HCT116 (cell line): ENCODE results near the gene GFPT2. TPM values are rescaled to one million over a fixed set of nuclear protein-coding genes. Genes with fewer than 3 reads are reported as not detected.

Source experiments
- ATAC-seq: fragments of 200-7000 bp; cut with Tn5 transposase; 2 replicates; pipeline ENCODE4 v1.9.1; 2020; ENCODE audit warnings: mild to moderate bottlenecking, moderate library complexity
- BruUV-seq: library from RNA; stranded (reverse); fragments of 400-500 nt; replicated peaks from 2 replicates; lab custom pipeline; 2021; lab: Mats Ljungman, UMichigan
- CTCF ChIA-PET: fragments of 300-600 bp; sonication (Branson Sonifier 250); formaldehyde crosslinking; loops from one replicate; lab custom pipeline; 2021; ENCODE audit warnings: antibody characterized with exemption; lab: Charles Lee
- POLR2A ChIA-PET: fragments of 300-600, 350-600 bp; sonication (Branson Sonifier 250); formaldehyde crosslinking; loops from one replicate; lab custom pipeline; 2021; ENCODE audit warnings: antibody characterized with exemption; lab: Charles Lee
- RAD21 ChIA-PET, 2 experiments: fragments of 300-600 bp; sonication (Branson Sonifier 250); formaldehyde crosslinking; loops; one replicate each; lab custom pipeline; 2023; ENCODE audit warnings: low total read pairs in 2 of 2; ENCODE audit not compliant: uncharacterized antibody in 2 of 2, unreplicated experiment in 2 of 2, low non-redundant PET in 1 of 2; lab: Charles Lee
- DNase-seq: peaks from one replicate; pipeline ENCODE4 v3.0.0-alpha.2; 2010; ENCODE audit warnings: low read depth, low spot score
- H2AFZ ChIP-seq: fragments of 200-600 bp; shearing (Covaris generic), sonication (generic); 2 replicates; pipeline ENCODE4 v1.6.1; 2017; ENCODE audit warnings: low read depth, mixed run types, mixed read lengths, antibody characterized with exemption, low read length; ENCODE audit not compliant: poor library complexity, severe bottlenecking
- H3K27ac ChIP-seq: 2 replicates; pipeline ENCODE4 v1.5.1; 2012; ENCODE audit warnings: low read depth, low read length
- H3K27me3 ChIP-seq: fragments of 200-600 bp; sonication (generic); 2 replicates; pipeline ENCODE4 v1.6.1; 2016; ENCODE audit warnings: mixed run types, low read length, mixed read lengths; ENCODE audit not compliant: insufficient read depth
- H3K36me3 ChIP-seq, 2 experiments: fragments of 200-500 bp in 1 of 2; fragments of 200-600 bp in 1 of 2; sonication (Bioruptor generic) in 1 of 2; sonication (generic) in 1 of 2; 2 replicates each; pipeline versions ENCODE4 v1.5.1 to v1.6.1; 2014 to 2016; ENCODE audit warnings: low read length in 2 of 2, inconsistent platforms in 1 of 2, mixed read lengths in 1 of 2, mixed run types in 1 of 2; ENCODE audit not compliant: insufficient read depth in 2 of 2, control insufficient read depth in 1 of 2
- H3K4me1 ChIP-seq, 2 experiments: fragments of 200-600 bp in 1 of 2; sonication (generic) in 1 of 2; 2 replicates each; pipeline versions ENCODE4 v1.5.1 to v1.6.1; 2012 to 2017; ENCODE audit warnings: low read length in 2 of 2, inconsistent platforms in 1 of 2, mild to moderate bottlenecking in 1 of 2, mixed read lengths in 1 of 2, mixed run types in 1 of 2, moderate library complexity in 1 of 2; ENCODE audit not compliant: insufficient read depth in 2 of 2, control insufficient read depth in 1 of 2
- H3K4me2 ChIP-seq: fragments of 200-600 bp; sonication (generic); 2 replicates; pipeline ENCODE4 v1.6.1; 2017; ENCODE audit warnings: mixed run types, low read length, mixed read lengths
- H3K4me3 ChIP-seq, 2 experiments: fragments of 200-600 bp in 1 of 2; sonication (generic) in 1 of 2; replicated peaks in 1 of 2; 2 replicates each; pipeline ENCODE4 v1.5.1; 2011 to 2016; ENCODE audit warnings: low read length in 2 of 2, control low read depth in 1 of 2, low read depth in 1 of 2, mild to moderate bottlenecking in 1 of 2, mixed read lengths in 1 of 2, mixed run types in 1 of 2
- H3K79me2 ChIP-seq: fragments of 200-600 bp; sonication (generic); 2 replicates; pipeline ENCODE4 v1.6.1; 2017; ENCODE audit warnings: mild to moderate bottlenecking, mixed run types, low read length, moderate library complexity, mixed read lengths; ENCODE audit not compliant: insufficient read depth
- H3K9ac ChIP-seq: fragments of 200-600 bp; sonication (generic); 2 replicates; pipeline ENCODE4 v1.6.1; 2016; ENCODE audit warnings: low read length, mixed read lengths
- H3K9me2 ChIP-seq: fragments of 200-600 bp; sonication (generic), shearing (Covaris generic); 2 replicates; pipeline ENCODE4 v1.6.1; 2017; ENCODE audit warnings: mixed run types, mild to moderate bottlenecking, moderate library complexity; ENCODE audit not compliant: insufficient read depth
- H3K9me3 ChIP-seq, 2 experiments: fragments of 200-500 bp in 1 of 2; fragments of 200-600 bp in 1 of 2; sonication (Bioruptor generic) in 1 of 2; sonication (generic) in 1 of 2; 2 replicates each; pipeline ENCODE4 v1.6.1; 2014 to 2017; ENCODE audit warnings: low read length in 2 of 2, mixed read lengths in 2 of 2, inconsistent platforms in 1 of 2, low read depth in 1 of 2, mild to moderate bottlenecking in 1 of 2, mixed run types in 1 of 2, moderate library complexity in 1 of 2; ENCODE audit not compliant: control insufficient read depth in 1 of 2, insufficient read depth in 1 of 2
- H4K20me1 ChIP-seq: fragments of 200-600 bp; sonication (generic), shearing (Covaris generic); 2 replicates; pipeline ENCODE4 v1.6.1; 2017; ENCODE audit warnings: mixed run types, mild to moderate bottlenecking, moderate library complexity; ENCODE audit not compliant: insufficient read depth
- CBX3 ChIP-seq: IDR thresholded peaks from 2 replicates; pipeline ENCODE4 v1.6.1; 2012; ENCODE audit warnings: low read depth
- ELF1 ChIP-seq: IDR thresholded peaks from 2 replicates; pipeline ENCODE4 v1.6.1; 2012; ENCODE audit warnings: low read depth, borderline replicate concordance
- FOSL1 ChIP-seq: IDR thresholded peaks from 2 replicates; pipeline ENCODE4 v1.6.1; 2012; ENCODE audit warnings: low read depth
- MAX ChIP-seq: IDR thresholded peaks from 2 replicates; pipeline ENCODE4 v1.6.1; 2012
- POLR2A ChIP-seq: IDR thresholded peaks from 2 replicates; pipeline ENCODE4 v1.7.0; 2011; ENCODE audit warnings: borderline replicate concordance; ENCODE audit not compliant: insufficient read depth, insufficient read length; ENCODE audit errors: extremely low read depth
- POLR2AphosphoS5 ChIP-seq: IDR thresholded peaks from 2 replicates; pipeline ENCODE4 v1.6.1; 2011; ENCODE audit warnings: mild to moderate bottlenecking, low read depth, low read length, moderate library complexity
- RAD21 ChIP-seq: IDR thresholded peaks from 2 replicates; pipeline ENCODE4 v1.6.1; 2012; ENCODE audit warnings: low read depth, mild to moderate bottlenecking
- SIN3A ChIP-seq: IDR thresholded peaks from 2 replicates; pipeline ENCODE4 v1.6.1; 2012; ENCODE audit warnings: low read depth
- SP1 ChIP-seq: IDR thresholded peaks from 2 replicates; pipeline ENCODE4 v1.6.1; 2012; ENCODE audit warnings: low read depth
- TCF7L2 ChIP-seq: IDR thresholded peaks from 2 replicates; pipeline ENCODE4 v1.7.0; 2011; ENCODE audit warnings: borderline replicate concordance, inconsistent platforms; ENCODE audit not compliant: insufficient read depth, insufficient read length; ENCODE audit errors: extremely low read depth
- ZFX ChIP-seq: fragments of 450-650 bp; IDR thresholded peaks from 2 replicates; pipeline ENCODE4 v1.6.1; 2017
- intact Hi-C: fragments of 100-400 bp; cut with micrococcal nuclease; formaldehyde crosslinking; loops from 2 replicates; pipeline ENCODE4 v1.10.0; 2022
- total RNA-seq: library from RNA; stranded (reverse); gene quantifications from one replicate; pipeline ENCODE4 v1.2.1, GENCODE V29; 2021; ENCODE audit not compliant: unreplicated experiment

GFPT2 gene
- total RNA-seq, 1 experiment from 2014 or later, result 16.1 TPM

- intact Hi-C loops, result loop anchor here (2.0 to 10.0 kb wide), 2 partner anchors 167 to 379 kb away; no protein-coding TSS in a partner anchor
- peak within 1 kb of the TSS; percentile 93 for H3K27ac ChIP-seq
- ChIA-PET POLR2A (no interaction called here), RAD21 (interaction anchor here (0.6 to 1.8 kb wide), 5 partner anchors 23 to 180 kb away, joined by 3 to 7 read pairs (median 5); no protein-coding TSS in a partner anchor)
- peak within 1 kb of the TSS; percentile 84 for H3K4me2 ChIP-seq
- H3K79me2 ChIP-seq, result peaks cover 38% of the 10 kb centered on the region
- DNase-seq, result peak; percentile 43
- H3K36me3 ChIP-seq, result no peaks in the 10 kb centered on the region
- TF ChIP-seq SIN3A (peak; percentile 38; the same call in 1 of the 2 replicates), CBX3 (no peak), POLR2A (peak; percentile 45), ZFX (peak; percentile 71), MAX (peak; percentile 12; the same call in 1 of the 2 replicates), TCF7L2 (no peak), POLR2AphosphoS5 (peak; percentile 17; the same call in 1 of the 2 replicates), ELF1 (no peak), RAD21 (no peak), FOSL1 (no peak), SP1 (peak; percentile 79)
- TF ChIP-seq, all 23 proteins: peak for 6
- no peaks in the 10 kb centered on the region for H3K9me3 ChIP-seq
- no peaks in the 10 kb centered on the region for H4K20me1 ChIP-seq
- H3K9ac ChIP-seq, result peak within 1 kb of the TSS; percentile 88
- H3K27me3 ChIP-seq, result no peaks in the 10 kb centered on the region
- no TSS peak for BruUV-seq
- ATAC-seq, result peak; percentile 81
- H2AFZ ChIP-seq, result peak within 1 kb of the TSS; percentile 5
- H3K4me3 ChIP-seq, result peak within 1 kb of the TSS; percentile 71 to 79
- CTCF ChIA-PET, result interaction anchor here (0.7 to 3.7 kb wide), 8 partner anchors 17 to 368 kb away, joined by 3 to 28 read pairs (median 5); no protein-coding TSS in a partner anchor
- H3K4me1 ChIP-seq, result peaks cover 10 to 24% of the 10 kb centered on the region in 2 experiments
- no peaks in the 10 kb centered on the region for H3K9me2 ChIP-seq
Observed at GRCh38 chr5:180291943-180292831, 60.9 kb downstream of the GFPT2 start, which contains the start of gene MAPK9. TSS of gene MAPK9 (minus strand) at chr5:180292083. CDS start at chr5:180280561, 11,522 bp downstream.
